ENCODE measurements around the gene BUB3. TPM values are rescaled to one million over a fixed set of nuclear protein-coding genes. Genes with fewer than 3 reads are reported as not detected.

BUB3 gene
- total and polyA plus RNA-seq, 2 of the 13 experiments (the other 11 are each of a cell fraction or from before 2014, with no cell fraction given), result 174 to 188 TPM

GRCh38 chr10:123139521-123140163 lies 14.6 kb upstream of the BUB3 start (continued):
- no peak for TF ChIP-seq NFAT5 (CRISPR knock-in tag; IDR thresholded peaks at IDR 0.05)
- TF ChIP-seq, protein P1, sequence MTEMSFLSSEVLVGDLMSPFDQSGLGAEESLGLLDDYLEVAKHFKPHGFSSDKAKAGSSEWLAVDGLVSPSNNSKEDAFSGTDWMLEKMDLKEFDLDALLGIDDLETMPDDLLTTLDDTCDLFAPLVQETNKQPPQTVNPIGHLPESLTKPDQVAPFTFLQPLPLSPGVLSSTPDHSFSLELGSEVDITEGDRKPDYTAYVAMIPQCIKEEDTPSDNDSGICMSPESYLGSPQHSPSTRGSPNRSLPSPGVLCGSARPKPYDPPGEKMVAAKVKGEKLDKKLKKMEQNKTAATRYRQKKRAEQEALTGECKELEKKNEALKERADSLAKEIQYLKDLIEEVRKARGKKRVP (CRISPR knock-in tag; IDR thresholded peaks at IDR 0.05), result 0 out of 4 replicates have a peak, but pooled peaks of 1 of the 2 experiments have one; percentile 25
- TF ChIP-seq PHF8 (CRISPR knock-in tag; IDR thresholded peaks at IDR 0.05), result no peak; the same call in 1 of the 2 replicates
- no peak for TF ChIP-seq ADNP (CRISPR knock-in tag; IDR thresholded peaks at IDR 0.05)
- TF ChIP-seq SRSF9 (IDR thresholded peaks at IDR 0.05; ENCODE audit: borderline replicate concordance, insufficient read depth, low read depth, low read length, poor library complexity, severe bottlenecking), result no peak
- TF ChIP-seq SKIL (CRISPR knock-in tag; IDR thresholded peaks at IDR 0.05; ENCODE audit: borderline replicate concordance), result peak; percentile 59; the same call in 1 of the 2 replicates
- TF ChIP-seq FOXO1 (CRISPR knock-in tag; IDR thresholded peaks at IDR 0.05), result peak; percentile 41; the same call in 1 of the 2 replicates
- no peak for TF ChIP-seq E2F2 (CRISPR knock-in tag; IDR thresholded peaks at IDR 0.05; ENCODE audit: borderline replicate concordance)
- no peak for TF ChIP-seq ZNF562 (CRISPR knock-in tag; IDR thresholded peaks at IDR 0.05; ENCODE audit: borderline replicate concordance)
- TF ChIP-seq ARID2 (CRISPR knock-in tag; IDR thresholded peaks at IDR 0.05; ENCODE audit: borderline replicate concordance), result peak; percentile 76; the same call in 1 of the 2 replicates
- TF ChIP-seq, protein P2, sequence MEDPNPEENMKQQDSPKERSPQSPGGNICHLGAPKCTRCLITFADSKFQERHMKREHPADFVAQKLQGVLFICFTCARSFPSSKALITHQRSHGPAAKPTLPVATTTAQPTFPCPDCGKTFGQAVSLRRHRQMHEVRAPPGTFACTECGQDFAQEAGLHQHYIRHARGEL (CRISPR knock-in tag; IDR thresholded peaks at IDR 0.05), result no peak
- TF ChIP-seq, protein P3, sequence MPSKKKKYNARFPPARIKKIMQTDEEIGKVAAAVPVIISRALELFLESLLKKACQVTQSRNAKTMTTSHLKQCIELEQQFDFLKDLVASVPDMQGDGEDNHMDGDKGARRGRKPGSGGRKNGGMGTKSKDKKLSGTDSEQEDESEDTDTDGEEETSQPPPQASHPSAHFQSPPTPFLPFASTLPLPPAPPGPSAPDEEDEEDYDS (CRISPR knock-in tag; IDR thresholded peaks at IDR 0.05), result peak; percentile 54; the same call in 1 of the 2 replicates
- TF ChIP-seq TEF (CRISPR knock-in tag; IDR thresholded peaks at IDR 0.05), result no peak
- TF ChIP-seq ZNF367 (CRISPR knock-in tag; IDR thresholded peaks at IDR 0.05; ENCODE audit: borderline replicate concordance), result no peak
- TF ChIP-seq ATF2 (CRISPR knock-in tag; IDR thresholded peaks at IDR 0.05), result no peak

Measured in HepG2 (cell line).